HEK293 (cell line): ENCODE measurements around the gene PCDHAC2.
A peak's percentile ranks its signal among the peaks of the same experiment; 100 is the strongest.

Experiments used
- CTCF ChIA-PET: fragments of 350-600 bp; formaldehyde crosslinking; extraction: SDS; loops from one replicate; lab custom pipeline; 2021; ENCODE audit warnings: antibody characterized with exemption; lab: Yijun Ruan, JAX
- POLR2A ChIA-PET: fragments of 300-600 bp; formaldehyde crosslinking; extraction: SDS; loops from one replicate; lab custom pipeline; 2020; ENCODE audit warnings: antibody characterized with exemption, inconsistent platforms; lab: Yijun Ruan, JAX
- H3K27ac ChIP-seq: fragments of 200-500 bp; sonication (Bioruptor generic); 2 replicates; pipeline ENCODE4 v1.5.1; 2014; ENCODE audit warnings: low read depth, low read length, control low read depth, inconsistent platforms; ENCODE audit errors: extremely low read depth
- H3K36me3 ChIP-seq, 2 experiments: fragments of 200-500 bp in 1 of 2; sonication (Bioruptor generic) in 1 of 2; 1 replicate in 1 of 2; 2 replicates in 1 of 2; pipeline ENCODE4 v1.5.1; 2014 to 2017; ENCODE audit warnings: inconsistent platforms in 2 of 2, low read length in 2 of 2; ENCODE audit not compliant: control insufficient read depth in 2 of 2, insufficient read depth in 1 of 2
- H3K4me1 ChIP-seq: fragments of 200-500 bp; sonication (Bioruptor generic); 2 replicates; pipeline ENCODE4 v1.5.1; 2014; ENCODE audit warnings: mild to moderate bottlenecking, low read length, inconsistent platforms; ENCODE audit not compliant: control insufficient read depth, insufficient read depth
- H3K4me3 ChIP-seq: 2 replicates; pipeline ENCODE4 v1.5.1; 2011; ENCODE audit warnings: low read depth, mild to moderate bottlenecking, control low read depth, low read length, moderate library complexity
- H3K9me3 ChIP-seq: fragments of 200-500 bp; sonication (Bioruptor generic); 2 replicates; pipeline ENCODE4 v1.5.1; 2014; ENCODE audit warnings: low read depth, low read length, inconsistent platforms; ENCODE audit not compliant: control insufficient read depth, insufficient read depth
- BCL11A ChIP-seq: fragments of 450-650 bp; formaldehyde crosslinking; IDR thresholded peaks from 2 replicates; pipeline ENCODE4 v1.5.1; 2016; ENCODE audit warnings: low read depth, missing biosample characterization, missing genetic modification characterization
- HOXA7 ChIP-seq: sonication (generic); formaldehyde crosslinking; IDR thresholded peaks from 2 replicates; pipeline ENCODE4 v1.8.1; 2022; ENCODE audit warnings: missing genetic modification reagents, borderline replicate concordance
- MYNN ChIP-seq: fragments of 450-650 bp; formaldehyde crosslinking; IDR thresholded peaks from 2 replicates; pipeline ENCODE4 v1.5.1; 2016; ENCODE audit warnings: missing biosample characterization, missing genetic modification characterization, borderline replicate concordance
- SCRT1 ChIP-seq: fragments of 450-650 bp; formaldehyde crosslinking; IDR thresholded peaks from 2 replicates; pipeline ENCODE4 v1.5.1; 2016; ENCODE audit warnings: missing biosample characterization, missing genetic modification characterization, borderline replicate concordance
- SP2 ChIP-seq: fragments of 450-650 bp; formaldehyde crosslinking; IDR thresholded peaks from 2 replicates; pipeline ENCODE4 v1.5.1; 2016; ENCODE audit warnings: missing biosample characterization, missing genetic modification characterization
- SP3 ChIP-seq: fragments of 450-650 bp; formaldehyde crosslinking; IDR thresholded peaks from 2 replicates; pipeline ENCODE4 v1.5.1; 2016; ENCODE audit warnings: missing biosample characterization, missing genetic modification characterization
- ZBTB17 ChIP-seq: fragments of 450-650 bp; formaldehyde crosslinking; IDR thresholded peaks from 2 replicates; pipeline ENCODE4 v1.5.1; 2016; ENCODE audit warnings: missing biosample characterization, missing genetic modification characterization
- ZBTB20 ChIP-seq: fragments of 450-650 bp; formaldehyde crosslinking; IDR thresholded peaks from 2 replicates; pipeline ENCODE4 v1.5.1; 2016; ENCODE audit warnings: missing biosample characterization, missing genetic modification characterization
- ZBTB6 ChIP-seq: fragments of 450-650 bp; formaldehyde crosslinking; IDR thresholded peaks from 2 replicates; pipeline ENCODE4 v1.5.1; 2017; ENCODE audit warnings: missing biosample characterization, missing genetic modification characterization
- ZBTB8A ChIP-seq: fragments of 450-650 bp; formaldehyde crosslinking; IDR thresholded peaks from 2 replicates; pipeline ENCODE4 v1.5.1; 2016; ENCODE audit warnings: missing biosample characterization, missing genetic modification characterization
- ZFHX2 ChIP-seq: fragments of 450-650 bp; formaldehyde crosslinking; conservative IDR thresholded peaks from 2 replicates; pipeline ENCODE4 v1.5.1; 2016; ENCODE audit warnings: missing biosample characterization, missing genetic modification characterization
- ZIC2 ChIP-seq: fragments of 450-650 bp; formaldehyde crosslinking; IDR thresholded peaks from 2 replicates; pipeline ENCODE4 v1.5.1; 2016; ENCODE audit warnings: missing biosample characterization, missing genetic modification characterization
- ZNF133 ChIP-seq: fragments of 450-650 bp; formaldehyde crosslinking; IDR thresholded peaks from 2 replicates; pipeline ENCODE4 v1.5.1; 2016; ENCODE audit warnings: missing biosample characterization, missing genetic modification characterization
- ZNF184 ChIP-seq: fragments of 450-650 bp; IDR thresholded peaks from 2 replicates; pipeline ENCODE4 v1.5.1; 2018; ENCODE audit warnings: missing biosample characterization, mild to moderate bottlenecking, missing genetic modification characterization
- ZNF302 ChIP-seq: fragments of 450-650 bp; formaldehyde crosslinking; IDR thresholded peaks from 2 replicates; pipeline ENCODE4 v1.5.1; 2016; ENCODE audit warnings: missing biosample characterization, missing genetic modification characterization, low read depth
- ZNF335 ChIP-seq: fragments of 450-650 bp; formaldehyde crosslinking; conservative IDR thresholded peaks from 2 replicates; pipeline ENCODE4 v1.5.1; 2016; ENCODE audit warnings: missing biosample characterization, missing genetic modification characterization
- ZNF398 ChIP-seq: fragments of 450-650 bp; formaldehyde crosslinking; IDR thresholded peaks from 2 replicates; pipeline ENCODE4 v1.5.1; 2017; ENCODE audit warnings: missing biosample characterization, missing genetic modification characterization
- ZNF518A ChIP-seq: fragments of 450-650 bp; formaldehyde crosslinking; conservative IDR thresholded peaks from 2 replicates; pipeline ENCODE4 v1.5.1; 2016; ENCODE audit warnings: low read depth, missing biosample characterization, missing genetic modification characterization
- ZNF529 ChIP-seq: fragments of 450-650 bp; formaldehyde crosslinking; IDR thresholded peaks from 2 replicates; pipeline ENCODE4 v1.5.1; 2017; ENCODE audit warnings: missing genetic modification characterization, missing biosample characterization; ENCODE audit not compliant: insufficient replicate concordance
- ZSCAN16 ChIP-seq: fragments of 450-650 bp; formaldehyde crosslinking; IDR thresholded peaks from 2 replicates; pipeline ENCODE4 v1.5.1; 2016; ENCODE audit warnings: missing biosample characterization, missing genetic modification characterization
- ZSCAN30 ChIP-seq: fragments of 450-650 bp; IDR thresholded peaks from 2 replicates; pipeline ENCODE4 v1.5.1; 2018; ENCODE audit warnings: missing biosample characterization, mild to moderate bottlenecking, missing genetic modification characterization, moderate library complexity
- TF ChIP-seq, protein P1 (sequence below): fragments of 450-650 bp; formaldehyde crosslinking; IDR thresholded peaks from 2 replicates; pipeline ENCODE4 v1.5.1; 2016; ENCODE audit warnings: missing biosample characterization, missing genetic modification characterization

The PCDHAC2 gene

DNA sequence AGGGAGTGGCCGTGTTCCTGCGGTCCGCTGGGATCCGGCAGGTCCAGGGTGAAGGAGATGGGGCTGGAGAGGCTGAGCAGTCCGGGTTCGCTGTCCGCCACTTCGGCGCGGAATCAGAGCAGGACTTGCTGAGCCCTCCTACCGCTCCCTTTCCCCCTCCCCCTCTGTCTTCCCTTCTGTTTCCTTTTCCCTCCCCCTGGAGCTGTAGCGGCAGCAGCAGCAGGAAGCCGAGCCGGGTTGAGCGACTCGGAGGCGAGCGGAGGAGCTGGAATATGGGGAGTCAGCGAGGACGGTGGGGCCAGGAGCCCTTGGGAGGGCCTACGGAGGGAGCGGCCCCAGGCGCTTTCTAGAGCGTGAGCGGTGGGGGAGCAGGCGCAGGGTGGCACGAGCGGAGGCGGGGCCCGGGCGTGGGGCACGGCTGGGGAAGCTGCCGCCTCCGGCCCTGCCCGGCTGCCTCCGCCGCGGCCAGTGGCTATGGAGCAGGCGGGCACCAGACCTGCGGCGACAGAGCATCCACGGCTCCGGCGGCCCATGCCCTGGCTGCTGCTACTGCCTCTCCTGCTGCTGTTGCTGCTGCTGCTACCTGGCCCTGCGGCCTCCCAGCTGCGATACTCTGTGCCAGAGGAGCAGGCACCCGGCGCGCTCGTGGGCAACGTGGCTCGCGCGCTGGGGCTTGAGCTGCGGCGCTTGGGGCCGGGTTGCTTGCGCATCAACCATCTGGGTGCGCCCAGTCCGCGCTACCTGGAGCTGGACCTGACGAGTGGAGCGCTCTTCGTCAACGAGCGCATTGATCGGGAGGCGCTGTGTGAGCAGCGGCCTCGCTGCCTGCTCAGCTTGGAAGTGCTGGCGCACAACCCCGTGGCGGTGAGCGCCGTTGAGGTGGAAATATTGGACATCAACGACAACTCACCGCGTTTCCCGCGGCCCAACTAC, at the start of gene PCDHAC2 (continued):
- TF ChIP-seq ZBTB6 (0 out of 2 replicates have a peak, but pooled peaks have one; percentile 31), ZNF302 (no peak), ZIC2 (tag by site-specific recombination) (peak; percentile 82), MYNN (tag by site-specific recombination) (no peak), ZNF335 (tag by site-specific recombination) (peak; percentile 65), ZBTB8A (tag by site-specific recombination) (peak; percentile 17; the same call in 1 of the 2 replicates), ZBTB17 (tag by site-specific recombination) (peak; percentile 91), ZNF133 (no peak)
- TF ChIP-seq, all 188 proteins: peak for 23

DNA sequence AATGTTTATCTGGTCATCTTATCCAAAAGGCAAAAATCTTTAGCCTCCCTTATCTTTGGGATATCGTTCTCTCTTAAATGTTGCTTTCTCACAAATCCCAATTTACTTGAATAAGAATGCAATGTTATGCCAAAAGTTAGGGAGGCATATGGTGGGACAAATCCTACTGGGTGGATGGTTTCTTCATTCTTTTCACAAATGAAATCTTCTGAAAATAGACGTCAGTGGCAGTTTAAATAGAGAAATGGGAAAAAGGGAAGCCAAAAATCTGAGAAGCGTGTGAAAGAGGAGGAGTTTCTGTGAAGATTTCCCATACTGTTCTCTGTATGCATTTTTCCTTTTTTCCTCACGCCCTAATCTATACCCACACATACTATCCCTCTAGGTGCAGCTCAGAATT, 42.7 kb upstream of the PCDHAC2 start:
- CTCF ChIA-PET, result interaction anchor here (0.7 to 1.0 kb wide), 2 partner anchors 42 to 54 kb away, joined by 3 to 5 read pairs; partner anchors contain the start of gene PCDHA13
- TF ChIP-seq, protein P1, sequence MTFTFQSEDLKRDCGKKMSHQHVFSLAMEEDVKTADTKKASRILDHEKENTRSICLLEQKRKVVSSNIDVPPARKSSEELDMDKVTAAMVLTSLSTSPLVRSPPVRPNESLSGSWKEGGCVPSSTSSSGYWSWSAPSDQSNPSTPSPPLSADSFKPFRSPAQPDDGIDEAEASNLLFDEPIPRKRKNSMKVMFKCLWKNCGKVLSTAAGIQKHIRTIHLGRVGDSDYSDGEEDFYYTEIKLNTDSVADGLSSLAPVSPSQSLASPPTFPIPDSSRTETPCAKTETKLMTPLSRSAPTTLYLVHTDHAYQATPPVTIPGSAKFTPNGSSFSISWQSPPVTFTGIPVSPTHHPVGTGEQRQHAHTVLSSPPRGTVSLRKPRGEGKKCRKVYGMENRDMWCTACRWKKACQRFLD (tag by site-specific recombination), result no peak
- TF ChIP-seq SCRT1 (tag by site-specific recombination), result no peak
- no peak for TF ChIP-seq ZNF184 (tag by site-specific recombination)
- TF ChIP-seq, all 188 proteins: peak for 0

GRCh38 chr5:140925806-140926442, 40.4 kb upstream of the PCDHAC2 start, which contains the start of gene PCDHAC1:
Gene PCDHAC1 (plus strand): TSS chr5:140926299. CDS start chr5:140926893, 594 bp downstream.
- Histone ChIP-seq H3K9me3 (no peaks in the 10 kb centered on the region), H3K4me3 (peak within 1 kb of the TSS; percentile 52), H3K36me3 (no peaks in the 10 kb centered on the region), H3K27ac (no peak within 1 kb of the TSS), H3K4me1 (no peaks in the 10 kb centered on the region)
- CTCF ChIA-PET, result interaction anchor here (0.6 to 3.4 kb wide), 20 partner anchors 9 to 1887 kb away, joined by 3 to 35 read pairs (median 5); partner anchors contain the start of genes PCDHA12 and PCDHA13
- POLR2A ChIA-PET, result interaction anchor here (0.7 to 1.6 kb wide), 2 partner anchors 40 to 76 kb away, joined by 3 to 7 read pairs; partner anchors contain the start of gene PCDHAC2
- no peak for TF ChIP-seq ZSCAN16 (tag by site-specific recombination)
- no peak for TF ChIP-seq ZNF518A (tag by site-specific recombination)
- TF ChIP-seq ZNF398 (tag by site-specific recombination), result peak; percentile 56; the same call in 1 of the 2 replicates
- TF ChIP-seq ZNF529 (tag by site-specific recombination), result no peak
- no peak for TF ChIP-seq BCL11A (tag by site-specific recombination)
- TF ChIP-seq ZSCAN30 (tag by site-specific recombination), result no peak
- TF ChIP-seq SP2 (tag by site-specific recombination), result peak; percentile 57
- 0 out of 2 replicates have a peak, but pooled peaks have one; percentile 19 for TF ChIP-seq ZFHX2 (tag by site-specific recombination)
- peak; percentile 60 for TF ChIP-seq SP3
- TF ChIP-seq HOXA7 (CRISPR knock-in tag), result no peak
- TF ChIP-seq ZBTB20, result peak; percentile 49; the same call in 1 of the 2 replicates

More for the DNA sequence above, 42.7 kb upstream of the PCDHAC2 start:
- Histone ChIP-seq H3K27ac (no peak overlapping the region), H3K4me3 (no peak overlapping the region), H3K36me3 (no peaks in the 10 kb centered on the region), H3K9me3 (no peaks in the 10 kb centered on the region), H3K4me1 (no peaks in the 10 kb centered on the region)
- POLR2A ChIA-PET, result no interaction called here
